ENCODE data around the gene NAA30.

GRCh38 chr14:57412341-57412740 is 22.0 kb downstream of the NAA30 start:
- TF ChIP-seq, protein P1, sequence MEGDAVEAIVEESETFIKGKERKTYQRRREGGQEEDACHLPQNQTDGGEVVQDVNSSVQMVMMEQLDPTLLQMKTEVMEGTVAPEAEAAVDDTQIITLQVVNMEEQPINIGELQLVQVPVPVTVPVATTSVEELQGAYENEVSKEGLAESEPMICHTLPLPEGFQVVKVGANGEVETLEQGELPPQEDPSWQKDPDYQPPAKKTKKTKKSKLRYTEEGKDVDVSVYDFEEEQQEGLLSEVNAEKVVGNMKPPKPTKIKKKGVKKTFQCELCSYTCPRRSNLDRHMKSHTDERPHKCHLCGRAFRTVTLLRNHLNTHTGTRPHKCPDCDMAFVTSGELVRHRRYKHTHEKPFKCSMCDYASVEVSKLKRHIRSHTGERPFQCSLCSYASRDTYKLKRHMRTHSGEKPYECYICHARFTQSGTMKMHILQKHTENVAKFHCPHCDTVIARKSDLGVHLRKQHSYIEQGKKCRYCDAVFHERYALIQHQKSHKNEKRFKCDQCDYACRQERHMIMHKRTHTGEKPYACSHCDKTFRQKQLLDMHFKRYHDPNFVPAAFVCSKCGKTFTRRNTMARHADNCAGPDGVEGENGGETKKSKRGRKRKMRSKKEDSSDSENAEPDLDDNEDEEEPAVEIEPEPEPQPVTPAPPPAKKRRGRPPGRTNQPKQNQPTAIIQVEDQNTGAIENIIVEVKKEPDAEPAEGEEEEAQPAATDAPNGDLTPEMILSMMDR (IDR thresholded peaks at IDR 0.05) = no peak
- TF ChIP-seq POLR2A (IDR thresholded peaks at IDR 0.05; ENCODE audit: low read depth) (no peak), EP300 (IDR thresholded peaks at IDR 0.05) (no peak), POLR2AphosphoS5 (IDR thresholded peaks at IDR 0.05) (no peak)

Data from esophagus muscularis mucosa (tissue), 4 donors.